Measurements from ENCODE around the gene AATK. TPM values are rescaled to one million over a fixed set of nuclear protein-coding genes. Genes with fewer than 3 reads are reported as not detected.

Gene AATK
- total RNA-seq, 2 donors from 2014 or later: 29.1 to 42.2 TPM

DNA sequence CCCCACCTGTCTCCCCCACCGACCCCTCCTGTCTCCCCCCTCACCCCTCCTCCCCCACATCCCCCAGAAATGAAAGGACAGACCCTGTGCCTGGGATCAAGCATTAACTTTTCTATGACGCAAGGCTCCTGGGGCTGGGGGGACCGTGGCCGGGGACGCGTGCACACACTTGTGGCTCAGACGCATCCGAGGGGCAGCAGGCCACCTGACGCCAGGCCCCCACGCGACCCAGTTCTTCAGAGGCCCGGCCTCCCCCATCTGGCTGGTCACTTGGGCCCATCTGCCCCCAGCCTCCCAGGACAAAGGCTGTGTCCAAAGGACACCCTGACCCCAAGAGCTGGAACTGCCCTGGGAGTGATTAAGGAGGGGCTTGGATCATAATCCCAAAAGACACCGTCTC lies 14.7 kb downstream of the AATK start:
- WGBS, 2 donors: 91 to 100% methylated on average over 5 to 12 of the region's 13 CpGs
- Histone ChIP-seq H3K36me3 (replicated peaks in 1 of 2; ENCODE audit: insufficient read depth in 1 of 2, low read depth in 2 of 2) (no peaks in the 10 kb centered on the region), H3K27ac (no peak overlapping the region), H3K4me1 (no peaks in the 10 kb centered on the region), H3K4me3 (no peak overlapping the region), H3K27me3 (no peaks in the 10 kb centered on the region), H3K9me3 (no peaks in the 10 kb centered on the region)
- intact Hi-C loops (cut with DNase I): no loop called here
- DNase-seq: no peak
- ATAC-seq: no peak
- no peak for TF ChIP-seq POLR2A (IDR thresholded peaks at IDR 0.05)
- TF ChIP-seq, protein P1, sequence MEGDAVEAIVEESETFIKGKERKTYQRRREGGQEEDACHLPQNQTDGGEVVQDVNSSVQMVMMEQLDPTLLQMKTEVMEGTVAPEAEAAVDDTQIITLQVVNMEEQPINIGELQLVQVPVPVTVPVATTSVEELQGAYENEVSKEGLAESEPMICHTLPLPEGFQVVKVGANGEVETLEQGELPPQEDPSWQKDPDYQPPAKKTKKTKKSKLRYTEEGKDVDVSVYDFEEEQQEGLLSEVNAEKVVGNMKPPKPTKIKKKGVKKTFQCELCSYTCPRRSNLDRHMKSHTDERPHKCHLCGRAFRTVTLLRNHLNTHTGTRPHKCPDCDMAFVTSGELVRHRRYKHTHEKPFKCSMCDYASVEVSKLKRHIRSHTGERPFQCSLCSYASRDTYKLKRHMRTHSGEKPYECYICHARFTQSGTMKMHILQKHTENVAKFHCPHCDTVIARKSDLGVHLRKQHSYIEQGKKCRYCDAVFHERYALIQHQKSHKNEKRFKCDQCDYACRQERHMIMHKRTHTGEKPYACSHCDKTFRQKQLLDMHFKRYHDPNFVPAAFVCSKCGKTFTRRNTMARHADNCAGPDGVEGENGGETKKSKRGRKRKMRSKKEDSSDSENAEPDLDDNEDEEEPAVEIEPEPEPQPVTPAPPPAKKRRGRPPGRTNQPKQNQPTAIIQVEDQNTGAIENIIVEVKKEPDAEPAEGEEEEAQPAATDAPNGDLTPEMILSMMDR (IDR thresholded peaks at IDR 0.05): no peak

DNA sequence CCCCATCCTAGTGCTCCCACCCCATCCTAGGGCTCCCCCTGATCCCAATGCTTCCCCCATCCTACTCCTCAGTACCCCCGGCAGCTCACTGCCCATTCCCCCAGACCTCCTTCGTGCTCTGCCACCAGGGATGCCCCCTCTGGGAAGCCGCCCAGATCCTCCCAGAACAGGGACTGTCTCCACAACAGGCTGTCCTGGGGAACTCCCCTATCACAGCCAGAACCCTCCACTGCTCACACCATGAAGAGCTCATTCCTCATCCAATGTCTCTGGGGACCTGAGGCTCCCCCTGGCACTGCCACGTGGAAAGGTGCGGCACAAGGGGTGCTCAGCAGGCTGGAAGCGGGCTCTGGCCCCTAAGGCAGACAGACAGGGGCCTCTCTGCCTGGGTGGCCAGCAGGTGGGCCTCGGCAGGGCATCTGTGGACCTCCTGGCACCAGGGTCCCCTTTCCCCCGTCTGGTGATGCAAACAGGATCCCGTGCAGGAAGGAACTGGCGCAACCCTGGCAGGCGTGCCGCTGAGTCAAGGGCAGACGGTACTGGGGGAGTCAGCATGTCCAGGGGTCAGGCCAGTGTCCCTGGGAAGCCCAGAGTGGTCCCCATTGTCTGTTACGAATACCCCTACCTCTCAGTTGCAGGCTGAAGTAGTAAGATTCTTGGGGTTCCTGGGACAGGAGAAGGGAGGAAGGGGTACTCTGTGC lies 15.5 kb downstream of the AATK start:
- intact Hi-C loops (cut with DNase I): no loop called here
- Histone ChIP-seq H3K4me3 (no peak overlapping the region), H3K27ac (no peak overlapping the region), H3K27me3 (no peaks in the 10 kb centered on the region), H3K9me3 (no peaks in the 10 kb centered on the region), H3K36me3 (replicated peaks in 1 of 2; ENCODE audit: insufficient read depth in 1 of 2, low read depth in 2 of 2) (no peaks in the 10 kb centered on the region), H3K4me1 (no peaks in the 10 kb centered on the region)
- 65 to 80% methylated on average over 7 to 14 of the region's 14 CpGs for WGBS, 2 donors
- peak in 1 of 3 donors; percentile 27 for TF ChIP-seq POLR2A (IDR thresholded peaks at IDR 0.05)
- TF ChIP-seq, protein P1 (IDR thresholded peaks at IDR 0.05): no peak
- ATAC-seq (no peak), DNase-seq (peak in 1 of 4 donors; percentile 59)

DNA sequence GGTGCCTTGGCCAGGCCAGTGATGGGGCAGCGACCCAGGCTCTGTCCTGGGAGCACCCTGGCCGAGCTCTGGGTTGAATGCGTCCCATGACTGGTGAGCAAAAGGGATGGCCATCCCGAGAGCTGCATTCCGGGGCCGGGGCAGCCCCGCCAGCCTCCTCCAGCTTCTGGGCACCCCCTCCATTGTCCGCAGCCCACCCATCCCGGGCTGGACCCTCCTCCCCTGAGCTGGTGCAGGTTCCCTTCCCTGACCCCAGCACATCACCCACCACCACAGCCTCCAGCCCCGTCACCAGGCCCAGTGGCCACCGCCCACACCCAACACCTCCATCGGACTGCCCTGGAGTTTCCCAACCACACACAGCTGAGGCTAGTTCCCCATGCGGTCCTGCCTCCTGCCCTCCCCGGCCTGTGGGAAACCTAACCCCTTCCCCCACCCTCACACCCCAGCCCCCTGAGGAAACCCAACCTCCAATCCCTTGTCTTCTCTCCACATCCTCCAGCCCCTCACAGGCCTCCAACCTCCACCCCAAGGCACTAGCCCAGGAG lies 17.0 kb downstream of the AATK start:
- TF ChIP-seq, protein P1 (IDR thresholded peaks at IDR 0.05): no peak
- TF ChIP-seq POLR2A (IDR thresholded peaks at IDR 0.05): no peak
- Histone ChIP-seq H3K9me3 (no peaks in the 10 kb centered on the region), H3K36me3 (replicated peaks in 1 of 2; ENCODE audit: insufficient read depth in 1 of 2, low read depth in 2 of 2) (no peaks in the 10 kb centered on the region), H3K4me3 (no peak overlapping the region), H3K27ac (no peak overlapping the region), H3K27me3 (no peaks in the 10 kb centered on the region), H3K4me1 (no peaks in the 10 kb centered on the region)
- intact Hi-C loops (cut with DNase I): loop anchor here (10.0 kb wide), 1 partner anchor 86 kb away; the partner anchor contains the start of genes NDUFAF8 and TEPSIN
- ATAC-seq: no peak
- DNase-seq: peak in 1 of 4 donors; percentile 22
- WGBS, 2 donors: 85 to 89% methylated on average over 11 to 14 of the region's 14 CpGs

DNA sequence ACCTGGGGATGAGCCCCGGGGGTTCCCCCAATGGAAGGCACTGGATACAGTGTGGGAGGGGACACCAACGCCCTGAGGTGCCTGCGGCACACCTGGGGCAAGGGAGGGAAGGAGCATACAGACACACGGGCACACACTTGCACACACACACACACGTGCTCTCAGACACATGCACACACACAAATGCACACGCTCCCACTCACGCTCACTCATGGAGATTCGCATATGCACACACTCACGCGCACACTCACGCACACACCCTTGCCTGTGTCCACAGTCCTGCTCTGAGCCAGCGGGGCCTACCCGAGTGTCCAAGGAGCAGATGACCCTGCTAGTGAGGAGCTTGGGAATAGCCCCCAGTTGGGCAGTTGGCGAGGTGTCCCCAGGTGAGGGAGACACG lies 17.4 kb downstream of the AATK start:
- Histone ChIP-seq H3K9me3 (no peaks in the 10 kb centered on the region), H3K27ac (no peak overlapping the region), H3K4me3 (no peak overlapping the region), H3K36me3 (replicated peaks in 1 of 2; ENCODE audit: insufficient read depth in 1 of 2, low read depth in 2 of 2) (no peaks in the 10 kb centered on the region), H3K4me1 (no peaks in the 10 kb centered on the region), H3K27me3 (no peaks in the 10 kb centered on the region)
- DNase-seq (no peak), ATAC-seq (no peak)
- TF ChIP-seq, protein P1 (IDR thresholded peaks at IDR 0.05): no peak
- no peak for TF ChIP-seq POLR2A (IDR thresholded peaks at IDR 0.05)
- intact Hi-C loops (cut with DNase I): loop anchor here (10.0 kb wide), 1 partner anchor 86 kb away; the partner anchor contains the start of genes NDUFAF8 and TEPSIN
- WGBS, 2 donors: 80 to 93% methylated on average over 13 to 14 of the region's 15 CpGs
